ENCODE results near the gene CCDC150. TPM values are rescaled to one million over a fixed set of nuclear protein-coding genes. Genes with fewer than 3 reads are reported as not detected.

Gene CCDC150
- total and polyA plus RNA-seq, 4 donors: 0.78 to 6.3 (median 5.1) TPM

DNA sequence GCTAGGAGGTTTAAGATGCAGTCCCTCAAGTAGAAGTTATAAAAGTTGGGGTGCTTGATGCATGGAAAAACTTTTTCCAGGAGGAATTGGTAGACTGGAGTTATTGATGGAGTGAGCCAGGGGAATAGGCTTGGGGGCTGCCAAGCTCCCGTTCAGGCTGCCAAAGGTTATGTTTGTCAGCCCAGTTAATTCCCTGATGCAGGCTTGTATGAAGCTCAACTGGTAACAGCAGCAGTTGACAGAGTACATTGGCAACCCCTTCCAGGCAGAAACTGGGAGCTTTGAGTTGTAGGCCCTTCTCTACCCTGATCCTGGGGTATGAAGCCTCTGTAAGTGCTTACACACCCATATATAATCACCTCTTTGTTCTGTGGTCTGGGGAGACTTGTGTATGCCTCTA, 16.2 kb downstream of the CCDC150 start:
- Histone ChIP-seq H3K27me3 (ENCODE audit: control insufficient read depth in 4 of 4, insufficient read depth in 4 of 4, low read length in 3 of 4) (no peaks in the 10 kb centered on the region), H3K9ac (ENCODE audit: low read depth in 1 of 2, low read length in 2 of 2) (no peak overlapping the region), H3K4me1 (ENCODE audit: control insufficient read depth in 4 of 4, insufficient read depth in 4 of 4, low read length in 3 of 4) (no peaks in the 10 kb centered on the region), H3K4me3 (ENCODE audit: low read depth in 1 of 3, low read length in 3 of 3) (no peak overlapping the region), H3K9me3 (ENCODE audit: control insufficient read depth in 4 of 4, low read length in 3 of 4) (peaks cover 8 to 23% (median 13%) of the 10 kb centered on the region in 4 donors), H3K36me3 (ENCODE audit: control insufficient read depth in 4 of 4, insufficient read depth in 3 of 4, low read depth in 1 of 4, low read length in 3 of 4) (no peaks in the 10 kb centered on the region), H3K27ac (ENCODE audit: low read depth in 1 of 2, low read length in 2 of 2) (no peak overlapping the region)
- DNase-seq (ENCODE audit: low spot score): no peak
- WGBS: 27% methylated on average over 1 of the region's 1 CpG
- TF ChIP-seq HNF4G (IDR thresholded peaks at IDR 0.05) (no peak), SP1 (IDR thresholded peaks at IDR 0.05) (no peak), FOXA2 (IDR thresholded peaks at IDR 0.05) (no peak), RXRA (IDR thresholded peaks at IDR 0.05) (no peak), CTCF (IDR thresholded peaks at IDR 0.05; ENCODE audit: low read depth, low read length, missing input control) (no peak), JUND (IDR thresholded peaks at IDR 0.05) (no peak), HNF4A (conservative IDR thresholded peaks at IDR 0.05) (no peak), MAX (IDR thresholded peaks at IDR 0.05) (no peak)
- TF ChIP-seq, protein P1, sequence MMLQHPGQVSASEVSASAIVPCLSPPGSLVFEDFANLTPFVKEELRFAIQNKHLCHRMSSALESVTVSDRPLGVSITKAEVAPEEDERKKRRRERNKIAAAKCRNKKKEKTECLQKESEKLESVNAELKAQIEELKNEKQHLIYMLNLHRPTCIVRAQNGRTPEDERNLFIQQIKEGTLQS (IDR thresholded peaks at IDR 0.05): no peak

DNA sequence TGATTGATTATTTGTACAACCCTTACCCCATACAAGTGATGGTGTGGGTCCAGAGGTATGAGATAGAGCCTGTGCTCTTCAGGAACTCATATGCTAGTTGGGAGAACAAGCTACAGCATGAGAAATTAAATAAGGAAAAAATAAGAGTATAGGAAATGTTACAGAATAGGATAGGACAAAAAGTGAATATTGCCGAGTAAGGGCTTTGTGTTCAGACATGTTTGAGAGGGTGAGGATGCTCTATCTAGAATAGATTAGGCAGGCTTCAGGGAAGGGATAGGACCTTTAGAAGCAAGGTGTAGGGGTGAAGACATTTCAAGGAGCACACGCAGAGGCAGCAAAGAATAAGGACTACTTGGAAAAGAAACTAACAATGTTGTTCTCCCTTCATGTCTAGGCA, 17.8 kb downstream of the CCDC150 start:
- 95% methylated on average over 2 of the region's 2 CpGs for WGBS
- Histone ChIP-seq H3K4me1 (ENCODE audit: control insufficient read depth in 4 of 4, insufficient read depth in 4 of 4, low read length in 3 of 4) (no peaks in the 10 kb centered on the region), H3K9ac (ENCODE audit: low read depth in 1 of 2, low read length in 2 of 2) (no peak overlapping the region), H3K4me3 (ENCODE audit: low read depth in 1 of 3, low read length in 3 of 3) (no peak overlapping the region), H3K36me3 (ENCODE audit: control insufficient read depth in 4 of 4, insufficient read depth in 3 of 4, low read depth in 1 of 4, low read length in 3 of 4) (no peaks in the 10 kb centered on the region), H3K27me3 (ENCODE audit: control insufficient read depth in 4 of 4, insufficient read depth in 4 of 4, low read length in 3 of 4) (no peaks in the 10 kb centered on the region), H3K27ac (ENCODE audit: low read depth in 1 of 2, low read length in 2 of 2) (no peak overlapping the region), H3K9me3 (ENCODE audit: control insufficient read depth in 4 of 4, low read length in 3 of 4) (peaks cover 5 to 8% (median 6%) of the 10 kb centered on the region in 4 donors)
- no peak for DNase-seq (ENCODE audit: low spot score)
- TF ChIP-seq HNF4A (conservative IDR thresholded peaks at IDR 0.05): no peak
- no peak for TF ChIP-seq ZBTB33 (IDR thresholded peaks at IDR 0.05)
- TF ChIP-seq JUND (IDR thresholded peaks at IDR 0.05): no peak
- no peak for TF ChIP-seq TAF1 (conservative IDR thresholded peaks at IDR 0.05)
- no peak for TF ChIP-seq FOXA2 (IDR thresholded peaks at IDR 0.05)
- TF ChIP-seq FOXA1 (IDR thresholded peaks at IDR 0.05): no peak
- no peak for TF ChIP-seq MAX (IDR thresholded peaks at IDR 0.05)
- no peak for TF ChIP-seq SP1 (IDR thresholded peaks at IDR 0.05)
- TF ChIP-seq YY1 (IDR thresholded peaks at IDR 0.05): no peak
- TF ChIP-seq, protein P1 (IDR thresholded peaks at IDR 0.05): no peak
- TF ChIP-seq NR2F2 (IDR thresholded peaks at IDR 0.05): no peak
- TF ChIP-seq RAD21 (IDR thresholded peaks at IDR 0.05): no peak
- no peak for TF ChIP-seq RXRA (IDR thresholded peaks at IDR 0.05)
- TF ChIP-seq REST (IDR thresholded peaks at IDR 0.05): no peak
- no peak for TF ChIP-seq HNF4G (IDR thresholded peaks at IDR 0.05)
- no peak for TF ChIP-seq EGR1 (IDR thresholded peaks at IDR 0.05; ENCODE audit: low read depth in 2 of 2)
